ENCODE measurements around the gene PRKG1.
A peak's percentile ranks its signal among the peaks of the same experiment; 100 is the strongest.
"Not testable (repeated sequence)": the region's sequence is repeated elsewhere in the genome, so short reads cannot be mapped to it uniquely, and the experiment has no call there.

PRKG1 gene

GRCh38 chr10:51377932-51378599 lies 303.8 kb downstream of the PRKG1 start:
- DNase-seq (ENCODE audit: low spot score), result no peak

- DNase-seq (ENCODE audit: low spot score), result no peak
Measured at GRCh38 chr10:51382181-51382580, 307.9 kb downstream of the PRKG1 start.

- no peak for DNase-seq (ENCODE audit: low spot score)
Measured at GRCh38 chr10:51384971-51385370, 310.7 kb downstream of the PRKG1 start.

- DNase-seq (ENCODE audit: low spot score), result no peak
Measured at GRCh38 chr10:51386248-51386885, 312.1 kb downstream of the PRKG1 start.

- DNase-seq (ENCODE audit: low spot score), result peak; percentile 79
Measured at GRCh38 chr10:51389415-51390321, 315.4 kb downstream of the PRKG1 start.

GRCh38 chr10:51393006-51393405 lies 318.7 kb downstream of the PRKG1 start:
- DNase-seq (ENCODE audit: low spot score), result not testable (repeated sequence)

GRCh38 chr10:51394039-51394438 lies 319.8 kb downstream of the PRKG1 start:
- DNase-seq (ENCODE audit: low spot score), result no peak

- no peak for DNase-seq (ENCODE audit: low spot score)
Measured at GRCh38 chr10:51397244-51397643, 323.0 kb downstream of the PRKG1 start.

GRCh38 chr10:51397695-51398094 lies 323.4 kb downstream of the PRKG1 start:
- peak; percentile 50 for DNase-seq (ENCODE audit: low spot score)

GRCh38 chr10:51399840-51400239 lies 325.6 kb downstream of the PRKG1 start:
- DNase-seq (ENCODE audit: low spot score), result no peak

GRCh38 chr10:51400392-51401096 lies 326.3 kb downstream of the PRKG1 start:
- DNase-seq (ENCODE audit: low spot score), result no peak

GRCh38 chr10:51403521-51403920 lies 329.2 kb downstream of the PRKG1 start:
- no peak for DNase-seq (ENCODE audit: low spot score)

- DNase-seq (ENCODE audit: low spot score), result no peak
Measured at GRCh38 chr10:51405580-51406351, 331.5 kb downstream of the PRKG1 start.

GRCh38 chr10:51406581-51406980 lies 332.3 kb downstream of the PRKG1 start:
- no peak for DNase-seq (ENCODE audit: low spot score)

- DNase-seq (ENCODE audit: low spot score), result no peak
Measured at GRCh38 chr10:51416494-51416893, 342.2 kb downstream of the PRKG1 start.

- DNase-seq (ENCODE audit: low spot score), result no peak
Measured at GRCh38 chr10:51419196-51420093, 345.2 kb downstream of the PRKG1 start.

GRCh38 chr10:51421853-51422252 lies 347.6 kb downstream of the PRKG1 start:
- no peak for DNase-seq (ENCODE audit: low spot score)

GRCh38 chr10:51422311-51423120 lies 348.2 kb downstream of the PRKG1 start:
- peak; percentile 32 for DNase-seq (ENCODE audit: low spot score)

- no peak for DNase-seq (ENCODE audit: low spot score)
Measured at GRCh38 chr10:51423121-51423452, 348.8 kb downstream of the PRKG1 start.

GRCh38 chr10:51425431-51425830 lies 351.1 kb downstream of the PRKG1 start:
- DNase-seq (ENCODE audit: low spot score), result peak; percentile 0
